GM12878 (cell line): Measurements from ENCODE around the gene ST7. TPM values are rescaled to one million over a fixed set of nuclear protein-coding genes. Genes with fewer than 3 reads are reported as not detected.

Experiments used
- ATAC-seq: fragments of 200-7000 bp; cut with Tn5 transposase; 3 replicates; pipeline ENCODE4 v1.9.1; 2020; ENCODE audit warnings: mild to moderate bottlenecking, moderate library complexity
- BruUV-seq: library from RNA; stranded (reverse); fragments of 400-500 nt; replicated peaks from 2 replicates; lab custom pipeline; 2021; lab: Mats Ljungman, UMichigan
- CTCF ChIA-PET: fragments of 300-600 bp; sonication (Branson Sonifier 250); formaldehyde crosslinking; extraction: SDS; loops from one replicate; lab custom pipeline; 2021; ENCODE audit warnings: inconsistent platforms; lab: Yijun Ruan, JAX
- POLR2A ChIA-PET: fragments of 350-600 bp; formaldehyde crosslinking; extraction: SDS; loops from one replicate; lab custom pipeline; 2021; ENCODE audit warnings: inconsistent platforms; lab: Charles Lee
- RAD21 ChIA-PET: fragments of 300-600 bp; sonication (Branson Sonifier 250); formaldehyde crosslinking; loops from one replicate; lab custom pipeline; 2023; ENCODE audit warnings: antibody characterized with exemption; ENCODE audit not compliant: unreplicated experiment; lab: Charles Lee
- SMC1A ChIA-PET: fragments of 300-600 bp; sonication (Branson Sonifier 250); formaldehyde crosslinking; loops from one replicate; lab custom pipeline; 2023; ENCODE audit not compliant: unreplicated experiment, uncharacterized antibody; lab: Charles Lee
- DNase-seq: peaks from one replicate; pipeline ENCODE4 v3.0.0-alpha.2; 2011; ENCODE audit warnings: low read depth, low spot score
- FAIRE-seq: peaks from 3 replicates; lab custom pipeline; 2011; peaks lifted over from hg19 to GRCh38; lab: Jason Lieb, UNC
- H2AFZ ChIP-seq: 2 replicates; pipeline ENCODE4 v1.6.0; 2011; ENCODE audit warnings: low read depth, low read length, control low read depth; ENCODE audit not compliant: control insufficient read depth
- H3K27ac ChIP-seq: 2 replicates; pipeline ENCODE4 v1.5.1; 2011; ENCODE audit warnings: control low read depth; ENCODE audit not compliant: control insufficient read depth, insufficient read depth
- H3K27me3 ChIP-seq, 2 experiments: replicated peaks in 1 of 2; 2 replicates each; pipeline versions ENCODE4 v1.6.0 to v1.6.1; 2011; ENCODE audit warnings: low read length in 1 of 2; ENCODE audit not compliant: control insufficient read depth in 2 of 2, insufficient read depth in 2 of 2
- H3K36me3 ChIP-seq, 2 experiments: 2 replicates each; pipeline ENCODE4 v1.5.1; 2011; ENCODE audit warnings: low read length in 1 of 2; ENCODE audit not compliant: control insufficient read depth in 2 of 2, insufficient read depth in 2 of 2
- H3K4me1 ChIP-seq: 2 replicates; pipeline ENCODE4 v1.6.1; 2011; ENCODE audit warnings: mild to moderate bottlenecking, low read length, moderate library complexity, mixed read lengths; ENCODE audit not compliant: control insufficient read depth, insufficient read depth
- H3K4me2 ChIP-seq: 2 replicates; pipeline ENCODE4 v1.6.0; 2011; ENCODE audit warnings: control low read depth; ENCODE audit not compliant: control insufficient read depth, insufficient read depth
- H3K4me3 ChIP-seq: fragments of 200-600 bp; sonication (generic); 2 replicates; pipeline ENCODE4 v1.5.1; 2016
- H3K79me2 ChIP-seq: 2 replicates; pipeline ENCODE4 v1.6.0; 2011; ENCODE audit warnings: low read length; ENCODE audit not compliant: control insufficient read depth, insufficient read depth
- H3K9ac ChIP-seq: 2 replicates; pipeline ENCODE4 v1.8.0; 2011; ENCODE audit warnings: low read length, control low read depth, mixed read lengths; ENCODE audit not compliant: control insufficient read depth, insufficient read depth
- H3K9me3 ChIP-seq: replicated peaks from 3 replicates; pipeline ENCODE4 v1.5.1; 2011; ENCODE audit warnings: mild to moderate bottlenecking, low read length; ENCODE audit not compliant: control insufficient read depth, insufficient read depth
- H4K20me1 ChIP-seq: 2 replicates; pipeline ENCODE4 v1.6.0; 2011; ENCODE audit not compliant: control insufficient read depth, insufficient read depth
- ASH2L ChIP-seq: fragments of 300-600, 200-600 bp; sonication (generic); IDR thresholded peaks from 2 replicates; pipeline ENCODE4 v1.6.1; 2017; ENCODE audit warnings: low read depth, mild to moderate bottlenecking, borderline replicate concordance
- HDAC6 ChIP-seq: fragments of 200-600 bp; sonication (generic); IDR thresholded peaks from one replicate; pipeline ENCODE4 v1.8.0; 2017; ENCODE audit warnings: antibody characterized with exemption; ENCODE audit not compliant: unreplicated experiment
- IKZF1 ChIP-seq: fragments of 450-650 bp; conservative IDR thresholded peaks from 2 replicates; pipeline ENCODE4 v1.6.1; 2017; ENCODE audit warnings: antibody characterized with exemption, mild to moderate bottlenecking
- KAT2A ChIP-seq: conservative IDR thresholded peaks from 2 replicates; pipeline ENCODE4 v1.6.1; 2011; ENCODE audit warnings: low read depth, low read length; ENCODE audit not compliant: control insufficient read depth
- MEF2A ChIP-seq: IDR thresholded peaks from 2 replicates; pipeline ENCODE4 v1.6.1; 2011; ENCODE audit warnings: low read depth, mild to moderate bottlenecking, low read length, moderate library complexity; ENCODE audit not compliant: insufficient read depth
- NBN ChIP-seq: fragments of 450-650 bp; IDR thresholded peaks from 2 replicates; pipeline ENCODE4 v1.6.1; 2016
- NFYB ChIP-seq: IDR thresholded peaks from 2 replicates; pipeline ENCODE4 v1.6.1; 2011; ENCODE audit warnings: low read depth, mild to moderate bottlenecking, low read length, improper control_type of control experiment, moderate library complexity; ENCODE audit not compliant: insufficient read depth
- PBX3 ChIP-seq: IDR thresholded peaks from 2 replicates; pipeline ENCODE4 v1.6.1; 2011; ENCODE audit warnings: mild to moderate bottlenecking, low read depth, low read length, moderate library complexity; ENCODE audit not compliant: insufficient replicate concordance
- POLR2A ChIP-seq: IDR thresholded peaks from 2 replicates; pipeline ENCODE4 v1.6.1; 2011; ENCODE audit warnings: low read depth, mild to moderate bottlenecking, low read length
- STAT3 ChIP-seq: IDR thresholded peaks from 2 replicates; pipeline ENCODE4 v1.6.1; 2011; ENCODE audit warnings: low read depth, low read length, improper control_type of control experiment
- TBL1XR1 ChIP-seq: IDR thresholded peaks from 2 replicates; pipeline ENCODE4 v1.6.1; 2012; ENCODE audit warnings: low read depth, low read length, improper control_type of control experiment
- ZNF592 ChIP-seq: fragments of 450-650 bp; IDR thresholded peaks from 2 replicates; pipeline ENCODE4 v1.6.1; 2017; ENCODE audit warnings: mild to moderate bottlenecking, moderate library complexity
- WGBS: methylation state at CpG from one replicate; pipeline ENCODE4 v1.1.6; 2016; ENCODE audit warnings: low lambda C conversion rate; ENCODE audit not compliant: insufficient replicate concordance, insufficient coverage; ENCODE audit errors: missing lambda C conversion rate; 5-methylcytosine and 5-hydroxymethylcytosine counted together
- in situ Hi-C: fragments of 300-500 bp; cut with MboI; formaldehyde crosslinking; loops from 9 replicates; pipeline ENCODE4 v1.14.3; 2018; ENCODE audit warnings: mixed read lengths
- intact Hi-C: fragments of 100-400 bp; cut with micrococcal nuclease; formaldehyde crosslinking; loops from one replicate; pipeline ENCODE4 v1.14.2; 2022; ENCODE audit not compliant: unreplicated experiment
- polyA plus RNA-seq, 11 experiments: library from polyadenylated mRNA; depleted of rRNA in 4 of 11; unstranded in 6 of 11; stranded (reverse) in 5 of 11; fragments of >200 nt; fragmentation: Nextera tagmentation in 4 of 11; fragmentation: Illumina TruSeq in 1 of 11; extraction: Ambion mirVana in 4 of 11; extraction: Trizol in 1 of 11; gene quantifications; 1 replicate in 1 of 11; 2 replicates in 10 of 11; pipeline versions ENCODE4 v1.2.1 to v1.2.3, GENCODE V29; 2011 to 2016; ENCODE audit warnings: inconsistent platforms in 2 of 11, missing spikeins in 2 of 11, low read depth in 1 of 11
- total RNA-seq, 4 experiments: library from RNA; depleted of rRNA in 3 of 4; stranded (reverse); fragments of >200 nt in 3 of 4; fragmentation: Illumina TruSeq in 1 of 4; extraction: Trizol in 1 of 4; gene quantifications; 2 replicates each; pipeline versions ENCODE4 v1.2.1 to v1.2.3, GENCODE V29; 2013 to 2021

Gene ST7
- total and polyA plus RNA-seq, 10 of the 15 experiments (the other 5 are each of a cell fraction or from before 2014, with no cell fraction given): 27.7 to 76.4 (median 53.6) TPM

- ATAC-seq (no peak), FAIRE-seq (no peak), DNase-seq (no peak)
- H3K9ac ChIP-seq: no peak overlapping the region
- ChIA-PET POLR2A (no interaction called here), RAD21 (interaction anchor here (1.0 to 1.7 kb wide), 5 partner anchors 11 to 200 kb away, joined by 3 to 8 read pairs (median 7); no protein-coding TSS in a partner anchor), SMC1A (interaction anchor here (0.9 to 3.6 kb wide), 11 partner anchors 10 to 233 kb away, joined by 3 to 34 read pairs (median 5); no protein-coding TSS in a partner anchor), CTCF (interaction anchor here (0.9 to 4.5 kb wide), 11 partner anchors 9 to 265 kb away, joined by 3 to 63 read pairs (median 4); no protein-coding TSS in a partner anchor)
- TF ChIP-seq ASH2L: no peak
- intact Hi-C loops (loop anchor here (5.0 kb wide), 1 partner anchor 258 kb away; no protein-coding TSS in a partner anchor), in situ Hi-C loops (loop anchor here (5.0 kb wide), 1 partner anchor 202 kb away; no protein-coding TSS in a partner anchor)
- no peak overlapping the region for H2AFZ ChIP-seq
- H3K4me3 ChIP-seq: no peak overlapping the region
- H3K27ac ChIP-seq: no peak overlapping the region
- no TSS peak for BruUV-seq
- no peaks in the 10 kb centered on the region for H3K27me3 ChIP-seq
- H3K36me3 ChIP-seq: peaks cover 2 to 12% of the 10 kb centered on the region in 2 experiments; a peak in 2 of 4 replicates
- no peaks in the 10 kb centered on the region for H4K20me1 ChIP-seq
- H3K9me3 ChIP-seq: no peaks in the 10 kb centered on the region
- H3K79me2 ChIP-seq: peaks cover 3% of the 10 kb centered on the region
- H3K4me2 ChIP-seq: no peak overlapping the region
- H3K4me1 ChIP-seq: peaks cover 12% of the 10 kb centered on the region
- WGBS: 98% methylated on average over 5 of the region's 5 CpGs
These were observed 176.2 kb downstream of the ST7 start for GRCh38 chr7:117129521-117129955.

GRCh38 chr7:117130262-117130661 lies 177.0 kb downstream of the ST7 start:
- CTCF ChIA-PET: interaction anchor here (0.9 to 4.5 kb wide), 11 partner anchors 8 to 266 kb away, joined by 3 to 63 read pairs (median 5); no protein-coding TSS in a partner anchor
- no peak for TF ChIP-seq PBX3
- TF ChIP-seq MEF2A: no peak
- TF ChIP-seq HDAC6: no peak
- TF ChIP-seq KAT2A: no peak
- TF ChIP-seq TBL1XR1: no peak
- no peak for TF ChIP-seq NBN
- TF ChIP-seq STAT3: no peak
- TF ChIP-seq ZNF592: no peak
- TF ChIP-seq IKZF1: no peak
- no peak for TF ChIP-seq POLR2A
- TF ChIP-seq NFYB: no peak

More at GRCh38 chr7:117130262-117130661, 177.0 kb downstream of the ST7 start:
- Histone ChIP-seq H3K9me3 (no peaks in the 10 kb centered on the region), H3K4me2 (no peak overlapping the region), H3K36me3 (peaks cover 4 to 14% of the 10 kb centered on the region in 2 experiments; a peak in 2 of 4 replicates), H3K27me3 (no peaks in the 10 kb centered on the region), H3K4me3 (no peak overlapping the region), H3K79me2 (peaks cover 3% of the 10 kb centered on the region), H3K4me1 (peaks cover 9% of the 10 kb centered on the region; the same call in 1 of the 2 replicates), H3K9ac (no peak overlapping the region), H2AFZ (no peak overlapping the region), H3K27ac (no peak overlapping the region), H4K20me1 (no peaks in the 10 kb centered on the region)
- ChIA-PET POLR2A (no interaction called here), SMC1A (interaction anchor here (0.9 to 3.6 kb wide), 9 partner anchors 9 to 234 kb away, joined by 3 to 34 read pairs (median 5); no protein-coding TSS in a partner anchor), RAD21 (interaction anchor here (1.0 to 1.7 kb wide), 5 partner anchors 12 to 200 kb away, joined by 3 to 8 read pairs (median 7); no protein-coding TSS in a partner anchor)
- intact Hi-C loops (no loop called here), in situ Hi-C loops (no loop called here)
- no TSS peak for BruUV-seq
- ATAC-seq (no peak), FAIRE-seq (no peak), DNase-seq (no peak)
- 99% methylated on average over 5 of the region's 5 CpGs for WGBS
